Limb (tissue), 2 donors: Measurements from ENCODE around the gene NACA2.
"Not testable (repeated sequence)": the region's sequence is repeated elsewhere in the genome, so short reads cannot be mapped to it uniquely, and the experiment has no call there.

ENCODE experiments used
- DNase-seq, 2 donors: peaks; one replicate each; pipeline ENCODE4 v3.0.0-alpha.2; 2016; ENCODE audit errors: extremely low spot score in 2 of 2

Gene NACA2

DNA sequence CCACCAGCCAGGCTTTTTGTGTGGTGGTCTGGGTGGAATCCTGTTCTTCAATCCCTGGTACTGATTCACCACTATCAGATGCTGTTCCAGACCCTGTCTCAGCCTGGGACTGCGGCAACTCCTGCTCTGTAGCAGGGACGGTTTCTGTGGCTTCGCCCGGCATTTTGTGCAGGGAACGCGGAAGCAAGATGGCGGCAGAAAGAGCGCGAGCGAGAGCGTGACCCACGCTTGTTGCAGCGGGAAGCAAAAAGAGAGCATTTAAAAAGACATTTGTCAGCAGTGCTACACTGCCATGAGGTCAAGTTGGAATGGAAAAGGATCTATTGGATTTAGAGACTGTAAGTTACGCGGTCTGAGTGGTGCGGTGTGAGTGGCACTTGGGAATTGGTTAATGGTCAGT, at the start of gene NACA2:
Gene NACA2 (minus strand): TSS at position 202 of the 400 bp plus-strand sequence. CDS start 39 bp downstream, at position 163.
- no peak for DNase-seq

DNA sequence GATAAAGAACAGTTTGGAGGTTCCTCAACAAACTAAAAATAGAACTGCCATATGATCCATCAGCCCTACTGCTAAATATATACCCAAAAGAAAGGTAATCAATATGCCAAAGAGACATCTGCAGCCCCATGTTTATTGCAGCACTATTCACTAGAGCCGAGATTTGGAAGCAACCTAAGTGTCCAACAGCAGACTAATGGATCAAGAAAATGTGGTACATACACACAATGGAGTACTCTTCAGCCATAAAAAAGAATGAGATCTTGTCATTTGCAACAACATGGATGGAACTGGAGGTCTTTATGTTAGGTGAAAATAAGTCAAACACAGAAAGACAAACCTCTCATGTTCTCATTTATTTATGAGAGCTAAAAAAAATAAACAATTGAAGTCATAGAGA, 48.8 kb upstream of the NACA2 start:
- no peak for DNase-seq

DNA sequence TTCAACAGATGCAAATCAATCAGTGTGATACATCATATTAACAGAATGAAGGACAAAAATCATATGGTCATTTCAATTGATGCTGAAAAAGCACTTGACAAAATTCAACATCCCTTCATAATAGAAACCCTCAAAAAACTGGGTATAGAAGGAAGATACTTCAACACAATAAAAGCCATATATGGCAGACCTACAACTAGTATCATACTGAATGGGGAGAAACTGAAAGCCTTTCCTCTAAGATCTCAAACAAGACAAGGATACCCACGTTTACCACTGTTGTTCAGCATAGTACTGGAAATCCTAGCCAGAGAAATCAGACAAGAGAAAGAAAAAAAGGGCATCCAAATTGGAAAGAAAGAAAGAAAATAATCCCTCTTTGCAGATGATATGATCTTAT, 47.1 kb upstream of the NACA2 start:
- no peak for DNase-seq

DNA sequence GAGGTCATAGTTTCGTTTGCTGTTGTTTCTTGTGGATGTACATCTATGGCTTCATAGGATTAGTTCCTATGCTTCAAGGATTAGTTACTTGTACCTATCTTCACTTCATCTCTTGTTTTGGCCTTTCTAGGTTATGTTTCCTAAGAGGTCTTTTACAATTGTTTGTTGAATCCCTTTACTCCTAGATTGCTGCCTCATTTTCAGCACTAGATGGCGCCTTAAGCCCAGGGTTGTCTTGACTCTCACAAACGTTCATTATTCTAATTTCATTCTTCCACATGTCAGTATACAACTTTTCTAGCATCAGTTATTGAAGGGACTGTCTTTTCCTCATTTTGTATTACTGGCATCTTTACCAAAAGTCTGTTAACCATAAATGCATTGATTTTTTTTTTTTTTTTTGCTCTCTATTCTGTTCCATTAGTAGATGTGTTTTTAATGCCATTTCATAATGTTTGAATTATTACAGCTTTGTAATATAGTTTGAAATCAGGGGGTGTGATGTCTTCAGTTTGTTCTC, 45.0 kb upstream of the NACA2 start:
- DNase-seq: no peak

DNA sequence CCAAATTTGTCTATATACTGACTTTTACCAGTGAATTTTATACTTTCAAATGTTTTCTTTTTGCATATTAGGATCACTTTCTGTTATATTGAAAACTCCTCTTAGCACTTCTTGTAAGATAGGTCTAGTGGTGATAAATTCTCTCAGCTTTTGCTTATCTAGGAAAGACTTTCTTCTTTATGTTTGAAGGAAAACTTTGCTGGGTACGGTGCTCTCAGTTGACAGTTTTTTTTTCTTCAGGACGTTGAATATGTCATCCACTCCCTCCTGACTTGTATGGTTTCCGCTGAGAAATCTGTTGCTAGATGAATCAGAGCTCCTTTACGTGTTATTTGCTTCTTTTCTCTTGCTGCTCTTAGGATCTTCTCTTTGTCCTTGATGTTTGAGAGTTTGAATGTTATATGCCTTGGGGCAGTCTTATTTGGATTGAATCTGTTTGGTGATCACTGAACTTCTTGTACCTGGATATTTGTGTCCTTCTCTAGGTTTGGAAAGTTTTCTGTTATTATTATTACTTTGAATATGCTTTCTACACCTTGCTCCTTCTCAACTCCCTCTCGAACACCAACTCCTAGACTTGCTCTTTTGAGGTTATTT, 44.0 kb upstream of the NACA2 start:
- DNase-seq: no peak

DNA sequence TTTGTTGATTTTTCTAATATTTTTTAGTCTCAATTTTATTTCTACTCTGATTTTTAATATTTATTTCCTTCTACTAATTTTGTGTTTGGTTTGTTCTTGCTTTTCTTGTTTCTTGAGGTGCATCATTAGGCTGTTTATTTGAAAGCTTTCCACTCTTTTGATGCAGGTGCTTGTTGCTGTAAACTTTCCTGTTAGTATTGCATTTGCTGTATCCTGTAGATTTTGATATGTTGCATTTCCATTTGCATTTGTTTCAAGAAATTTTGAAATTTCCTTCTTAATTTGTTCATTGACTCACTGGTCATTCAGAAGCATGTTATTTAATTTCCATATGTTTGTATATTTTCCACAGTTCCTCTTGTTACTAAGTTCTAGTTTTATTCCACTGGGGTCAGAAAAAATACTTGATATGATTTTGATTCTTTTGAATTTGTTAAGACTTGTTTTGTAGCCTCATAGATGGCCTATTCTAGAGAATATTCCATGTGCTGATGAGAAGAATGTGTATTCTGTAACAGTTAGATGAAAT, 43.1 kb upstream of the NACA2 start:
- no peak for DNase-seq

DNA sequence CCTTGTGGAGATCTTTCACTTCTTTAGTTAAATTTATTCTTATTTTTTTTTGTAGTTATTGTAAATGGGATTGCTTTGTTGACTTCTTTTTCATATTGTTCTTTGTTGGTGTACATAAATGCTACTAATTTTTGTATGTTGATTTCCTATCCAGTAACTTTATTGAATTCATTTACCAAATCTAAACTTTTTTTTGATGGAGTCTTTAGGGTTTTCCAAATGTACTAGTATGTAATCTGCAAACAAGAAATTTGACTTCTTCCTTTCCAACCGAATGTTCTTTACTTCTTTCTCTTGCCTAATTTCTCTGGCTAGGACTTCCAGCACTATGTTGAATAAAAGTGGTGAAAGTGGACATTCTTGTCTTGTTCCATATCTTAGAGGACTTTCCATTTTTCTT, 41.8 kb upstream of the NACA2 start:
- DNase-seq: no peak

DNA sequence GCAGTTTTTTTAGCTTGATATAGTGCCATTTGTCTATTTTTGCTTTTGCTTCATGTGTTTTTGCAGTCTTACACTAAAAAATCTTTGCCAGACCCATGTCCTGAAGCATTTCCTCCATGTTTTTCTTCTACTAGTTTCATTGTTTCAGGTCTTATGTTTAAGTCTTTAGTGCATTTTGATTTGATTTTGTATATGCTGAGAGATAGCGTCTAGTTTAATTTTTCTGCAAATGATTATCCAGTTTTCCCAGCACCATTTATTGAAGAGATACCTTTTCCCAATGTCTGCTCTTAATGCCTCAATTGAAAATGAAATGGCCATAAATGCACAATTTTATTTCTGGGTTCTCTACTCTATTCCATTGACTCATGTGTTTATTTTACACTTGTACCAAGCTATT, 40.8 kb upstream of the NACA2 start:
- no peak for DNase-seq

DNA sequence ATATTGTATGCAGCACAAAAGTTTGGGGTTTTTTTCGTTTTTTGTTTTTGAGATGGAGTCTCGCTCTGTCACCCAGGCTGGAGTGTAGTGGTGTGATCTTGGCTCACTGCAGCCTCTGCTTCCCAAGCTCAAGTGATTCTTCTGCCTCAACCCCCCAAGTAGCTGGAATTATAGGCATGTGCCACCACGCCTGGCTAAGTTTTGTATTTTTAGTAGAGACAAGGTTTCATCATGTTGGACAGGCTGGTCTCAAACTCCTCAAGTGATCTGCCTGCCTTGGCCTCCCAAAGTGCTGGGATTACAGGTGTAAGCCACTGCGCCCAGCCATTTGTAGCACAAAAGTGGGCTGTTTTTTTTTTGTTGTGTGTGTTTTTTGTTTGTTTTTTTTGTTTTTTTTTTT, 37.1 kb upstream of the NACA2 start:
- DNase-seq: not testable (repeated sequence)

DNA sequence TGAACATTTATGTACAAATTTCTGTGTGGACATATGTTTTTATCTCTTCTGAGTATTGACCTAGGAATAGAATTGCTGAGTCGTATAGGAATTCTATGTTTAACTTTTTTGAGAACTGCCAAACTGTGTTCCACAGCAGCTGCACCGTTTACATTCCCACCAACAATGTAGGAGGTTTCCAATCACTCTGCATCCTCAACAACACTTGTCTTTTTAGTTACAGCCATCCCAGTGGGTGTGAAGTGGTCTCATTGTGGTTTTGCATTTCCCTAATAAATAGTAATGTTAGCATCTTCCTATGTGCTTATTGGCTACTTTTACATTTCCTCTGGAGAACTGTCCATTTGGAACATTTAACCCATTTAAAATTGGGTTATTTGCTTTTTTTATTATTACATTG, 36.6 kb upstream of the NACA2 start:
- DNase-seq: no peak

DNA sequence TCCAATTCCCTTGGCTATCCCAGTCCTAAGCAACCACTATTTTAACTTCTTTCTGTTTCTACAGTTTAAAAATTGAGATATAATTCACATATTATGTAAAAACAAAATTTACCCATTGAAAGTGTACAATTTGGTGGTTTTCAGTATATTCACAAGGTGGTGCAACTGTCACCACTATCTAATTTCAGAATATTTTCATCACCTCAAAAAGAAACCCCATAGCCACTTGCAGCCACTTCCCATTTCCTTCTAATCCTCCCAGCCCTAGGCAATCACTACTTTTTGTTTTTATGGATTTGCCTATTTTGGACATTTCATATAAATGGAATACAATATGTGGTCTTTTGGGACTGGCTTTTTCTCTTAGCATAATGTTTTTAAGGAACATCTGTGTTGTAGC, 36.1 kb upstream of the NACA2 start:
- no peak for DNase-seq

DNA sequence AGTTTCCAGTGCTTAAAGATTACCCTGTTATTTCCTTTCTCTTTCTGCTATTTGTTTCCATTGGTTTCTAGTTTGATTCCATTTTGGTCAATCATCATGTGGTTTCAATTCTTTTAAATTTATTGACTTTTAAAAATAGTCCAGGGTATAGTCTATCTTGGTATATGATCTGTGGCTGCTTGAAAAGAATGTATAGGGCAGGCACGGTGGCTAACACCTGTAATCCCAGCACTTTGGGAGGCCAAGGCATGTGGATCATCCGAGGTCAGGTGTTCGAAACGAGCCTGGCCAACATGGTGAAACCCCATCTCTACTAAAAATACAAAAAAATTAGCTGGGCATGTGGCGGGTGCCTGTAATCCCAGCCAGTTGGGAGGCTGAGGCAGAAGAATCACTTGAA, 34.5 kb upstream of the NACA2 start:
- DNase-seq: no peak

DNA sequence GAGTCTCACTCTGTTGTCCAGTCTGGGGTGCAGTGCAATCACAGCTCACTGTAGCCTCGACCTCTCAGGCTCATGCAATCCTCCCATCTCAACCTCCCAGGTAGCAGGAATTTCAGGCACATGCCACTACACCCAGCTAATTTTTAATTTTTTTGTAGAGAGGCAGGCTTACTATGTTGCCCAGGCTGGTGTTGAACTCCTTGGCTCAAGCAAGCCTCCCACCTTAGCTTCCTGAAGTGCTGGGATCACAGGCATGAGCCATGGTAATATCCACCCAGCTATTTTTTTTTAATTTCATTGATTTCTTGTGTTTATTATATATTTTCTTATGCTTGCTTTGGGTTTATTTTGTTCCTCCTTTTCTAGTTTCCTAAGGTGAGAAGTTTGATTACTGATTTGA, 33.9 kb upstream of the NACA2 start:
- DNase-seq: no peak

DNA sequence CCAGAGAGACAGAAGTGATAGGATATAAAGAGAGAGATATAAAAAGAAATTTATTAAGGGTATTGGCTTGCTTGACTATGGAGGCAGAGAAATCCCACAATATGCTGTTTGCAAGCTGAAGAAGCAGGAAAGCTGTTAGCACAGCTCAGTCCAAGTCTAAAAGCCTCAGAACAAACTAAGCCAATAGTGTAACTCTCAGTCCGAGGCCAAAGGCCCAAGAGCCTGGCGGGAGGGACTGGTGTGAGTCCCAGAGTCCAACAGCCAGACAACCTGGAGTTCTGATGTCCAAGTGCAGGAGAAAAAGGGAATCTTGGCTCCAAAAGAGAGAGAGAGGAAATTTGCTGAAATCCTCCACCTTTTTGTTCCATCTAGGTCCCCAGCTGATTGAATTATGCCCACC, 30.3 kb upstream of the NACA2 start:
- DNase-seq: no peak

DNA sequence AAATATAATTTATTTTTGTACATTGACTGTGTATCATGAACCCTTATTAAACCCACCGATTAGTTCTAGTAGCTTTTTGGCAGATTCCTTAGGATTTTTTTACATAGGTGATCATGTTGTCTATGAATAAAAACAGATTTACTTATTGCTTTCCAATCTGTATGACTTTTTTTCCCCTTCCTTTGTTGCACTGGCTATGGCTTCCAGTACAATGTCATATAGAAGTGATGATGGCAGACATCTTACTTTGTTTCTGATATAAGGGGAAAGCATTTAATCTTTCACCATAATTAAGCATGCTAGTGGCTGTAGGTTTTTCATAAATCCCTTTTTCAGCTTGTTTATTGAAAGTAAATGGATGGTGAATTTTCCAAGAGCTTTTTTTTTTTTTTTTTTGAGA, 28.9 kb upstream of the NACA2 start:
- no peak for DNase-seq

DNA sequence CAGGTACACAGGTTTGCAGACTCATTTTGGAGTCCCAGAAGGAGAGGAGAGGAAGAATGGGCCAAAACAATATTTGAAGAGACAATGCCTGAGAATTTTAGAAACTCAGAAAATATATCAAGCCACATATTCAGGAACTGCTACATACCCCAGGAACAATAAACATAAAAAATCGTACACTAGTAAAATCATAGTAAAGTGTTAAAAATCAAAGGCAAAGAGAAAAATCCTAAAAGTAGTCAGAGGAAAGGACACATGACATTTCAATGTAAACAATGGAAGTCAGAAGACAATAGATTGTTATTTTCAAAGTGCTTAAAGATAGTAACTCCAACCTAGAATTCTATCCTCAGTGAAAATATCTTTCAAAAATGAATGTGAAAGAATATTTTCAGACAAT, 28.5 kb upstream of the NACA2 start:
- no peak for DNase-seq

DNA sequence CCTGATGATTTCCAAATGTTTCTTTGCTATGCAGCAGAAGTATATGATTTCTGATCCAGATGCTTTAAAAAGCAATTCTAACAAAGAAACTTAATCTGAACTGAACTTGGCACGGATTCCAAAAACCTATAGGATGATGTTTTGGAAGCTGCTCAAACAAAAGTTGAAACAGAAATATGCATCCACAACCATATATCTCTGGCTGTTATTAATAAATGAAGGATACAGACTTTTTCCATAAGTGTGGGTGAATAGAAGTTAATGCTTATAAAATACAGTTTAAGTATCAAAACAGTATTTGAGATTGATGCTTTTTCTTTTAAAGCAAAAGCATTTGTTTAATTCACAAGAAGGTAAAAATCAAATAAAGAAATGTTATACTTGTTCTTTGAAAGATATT, 27.9 kb upstream of the NACA2 start:
- DNase-seq: peak in 1 of 2 donors; percentile 50

DNA sequence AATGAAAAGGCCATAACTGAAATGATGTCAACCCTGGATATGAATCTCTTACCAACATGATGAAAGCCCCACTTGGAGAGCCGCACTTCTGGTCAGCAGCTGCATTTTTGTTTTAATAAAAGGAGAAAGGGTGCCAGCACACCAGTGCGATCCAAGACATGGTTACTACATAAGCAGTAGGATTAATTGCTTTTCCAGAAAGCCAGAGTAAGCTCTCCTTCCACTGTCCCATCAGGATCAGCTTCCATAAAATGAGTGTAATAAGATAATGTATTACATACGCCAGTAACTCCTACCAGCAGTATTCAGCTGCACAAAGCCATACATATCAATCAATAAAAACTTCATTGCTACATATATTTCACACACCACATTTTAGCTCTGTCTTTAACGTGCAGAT, 26.3 kb upstream of the NACA2 start:
- DNase-seq: peak; percentile 31 to 68

DNA sequence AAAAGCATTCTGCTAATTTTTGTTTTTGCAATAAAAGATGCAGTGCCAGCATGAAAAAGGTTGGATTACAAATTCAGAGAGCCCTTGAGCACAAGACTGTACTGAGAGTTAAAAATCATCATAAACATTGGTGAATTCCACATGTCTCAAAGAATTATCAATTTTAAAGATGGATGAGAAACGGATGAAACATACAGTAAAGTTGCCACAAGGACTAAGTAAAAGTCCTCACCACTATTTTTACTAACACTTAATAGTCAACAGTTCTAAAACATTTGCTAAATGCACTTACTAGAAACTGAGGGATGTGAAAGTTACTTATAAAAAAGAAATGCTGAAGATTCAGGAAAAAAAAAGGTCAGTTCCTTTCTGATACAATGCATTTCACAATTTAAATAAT, 25.8 kb upstream of the NACA2 start:
- DNase-seq: no peak

DNA sequence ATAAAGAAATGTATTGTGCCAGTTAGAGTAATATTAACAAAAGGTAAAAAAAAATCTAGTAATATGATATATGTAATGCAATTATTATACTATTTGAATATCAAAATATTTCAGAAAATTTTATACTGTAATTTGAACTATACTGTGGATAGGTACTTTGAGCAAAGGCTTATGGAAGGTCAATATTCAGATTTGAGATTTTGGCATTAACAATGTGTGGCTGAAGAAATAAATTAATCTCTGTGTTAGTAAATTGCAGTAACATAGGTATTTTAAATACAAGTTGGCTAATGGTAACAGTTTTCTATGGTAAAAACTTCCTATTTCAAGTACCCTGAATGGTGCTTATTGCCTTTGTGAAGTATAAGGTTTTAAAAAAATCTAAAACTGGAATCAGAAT, 23.2 kb upstream of the NACA2 start:
- no peak for DNase-seq

DNA sequence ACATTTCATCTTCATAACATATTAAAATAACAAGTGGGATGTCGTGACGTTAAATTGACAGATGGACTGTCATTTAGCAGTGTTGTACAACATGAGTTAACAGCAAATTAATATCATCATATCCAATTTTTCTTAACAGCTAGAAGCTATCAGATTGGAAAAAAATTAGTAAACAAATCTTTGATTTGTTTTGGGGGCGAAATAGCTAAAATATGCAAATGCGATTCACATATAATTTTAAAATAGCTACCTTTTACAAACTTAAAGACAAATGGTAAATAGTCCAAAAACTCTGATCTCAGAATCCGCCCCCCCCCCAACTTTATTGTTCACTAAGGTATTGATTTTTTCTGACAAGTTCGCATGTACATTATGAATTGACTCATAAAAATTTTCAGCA, 20.3 kb upstream of the NACA2 start:
- no peak for DNase-seq

DNA sequence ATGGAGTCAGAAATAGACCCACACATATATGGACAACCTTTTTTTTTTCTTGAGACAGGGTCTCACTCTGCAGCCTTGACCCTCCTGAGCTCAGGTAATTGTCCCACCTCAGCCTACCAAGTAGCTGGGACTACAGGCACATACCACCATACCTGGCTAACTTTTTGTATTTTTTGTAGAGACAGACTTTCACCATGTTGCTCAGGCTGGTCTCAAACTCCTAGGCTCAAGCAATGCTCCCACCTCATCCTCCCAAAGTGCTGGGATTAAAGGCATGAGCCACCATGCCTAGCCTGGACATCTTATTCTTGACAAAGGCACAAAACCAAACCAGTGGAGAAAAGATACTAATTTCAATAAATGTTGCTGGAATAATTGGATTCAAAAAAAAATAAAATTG, 14.7 kb upstream of the NACA2 start:
- no peak for DNase-seq

DNA sequence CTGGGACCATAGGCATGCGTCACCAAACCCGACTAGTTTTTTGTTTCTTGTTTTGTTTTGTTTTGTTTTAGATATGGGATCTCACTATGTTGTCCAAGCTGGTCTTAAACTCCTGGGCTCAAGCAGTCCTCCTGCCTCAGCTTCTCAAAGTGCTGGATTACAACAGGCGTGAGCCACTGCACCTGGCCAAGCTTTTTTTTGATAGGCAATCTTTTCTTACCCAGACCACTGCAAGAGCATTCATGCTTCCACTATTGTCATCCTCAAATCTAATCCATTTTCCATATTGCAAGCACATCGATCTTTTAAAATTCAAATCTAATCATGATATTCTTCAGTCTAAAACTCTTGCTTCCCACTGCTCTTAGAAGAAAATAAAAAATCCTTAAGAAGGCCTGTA, 10.3 kb upstream of the NACA2 start:
- DNase-seq: no peak

DNA sequence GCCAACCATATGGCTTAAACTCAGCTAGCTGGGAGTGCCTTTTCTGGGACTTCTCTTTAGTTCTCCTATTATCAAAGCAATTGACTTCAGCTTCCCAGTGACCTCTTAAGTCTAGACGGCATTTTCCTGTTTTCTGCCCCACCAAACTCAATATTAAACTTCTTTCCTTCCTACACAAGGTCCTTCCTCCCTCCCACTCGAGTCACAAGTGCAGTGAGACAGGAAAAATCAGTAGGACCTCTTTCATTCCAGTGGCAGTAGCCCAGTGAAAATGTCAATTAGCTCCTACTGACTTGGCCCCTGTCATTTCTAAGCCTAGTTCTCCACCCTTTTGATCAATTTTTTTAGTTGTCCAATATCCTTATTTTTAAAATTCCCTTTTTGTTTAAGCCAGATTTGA, 9.6 kb upstream of the NACA2 start:
- DNase-seq: no peak
